B cell (primary cell): ENCODE data around the gene SLC44A1. TPM values are rescaled to one million over a fixed set of nuclear protein-coding genes. Genes with fewer than 3 reads are reported as not detected.

ENCODE experiments used
- ATAC-seq: fragments of 200-7000 bp; cut with Tn5 transposase; one replicate; pipeline ENCODE4 v1.10.0; 2021; ENCODE audit warnings: low read depth, mild to moderate bottlenecking, moderate number of reproducible peaks, moderate library complexity
- CTCF ChIA-PET: fragments of 350-600 bp; sonication (Branson Sonifier 250); formaldehyde crosslinking; loops from one replicate; lab custom pipeline; 2021; ENCODE audit warnings: antibody characterized with exemption, inconsistent platforms; lab: Charles Lee
- POLR2A ChIA-PET: fragments of 350-600 bp; sonication (Branson Sonifier 250); formaldehyde crosslinking; loops from one replicate; lab custom pipeline; 2021; ENCODE audit warnings: antibody characterized with exemption; lab: Charles Lee
- DNase-seq: peaks from one replicate; pipeline ENCODE4 v3.0.0; 2013
- H2AFZ ChIP-seq: 2 replicates; pipeline ENCODE4 v1.6.1; 2012; ENCODE audit warnings: mild to moderate bottlenecking, low read depth, low read length; ENCODE audit not compliant: insufficient read depth, poor library complexity, severe bottlenecking
- H3K27ac ChIP-seq, 2 donors: 1 replicate in 1 of 2; 2 replicates in 1 of 2; pipeline ENCODE4 v1.5.1; 2012 to 2013; ENCODE audit warnings: low read length in 2 of 2, mild to moderate bottlenecking in 2 of 2, moderate library complexity in 1 of 2
- H3K27me3 ChIP-seq, 4 experiments: fragments of 200-600 bp in 1 of 4; sonication (generic) in 1 of 4; replicated peaks in 1 of 4; 1 replicate in 2 of 4; 2 replicates in 2 of 4; pipeline versions ENCODE4 v1.6.1 to v1.7.0; 2013 to 2016; ENCODE audit warnings: low read length in 3 of 4, mild to moderate bottlenecking in 2 of 4, mixed read lengths in 1 of 4, moderate library complexity in 1 of 4; ENCODE audit not compliant: insufficient read depth in 4 of 4, control insufficient read depth in 3 of 4; ENCODE audit errors: control extremely low read depth in 1 of 4
- H3K36me3 ChIP-seq, 2 experiments: replicated peaks in 1 of 2; 1 replicate in 1 of 2; 2 replicates in 1 of 2; pipeline versions ENCODE4 v1.6.1 to v1.7.1; 2013; ENCODE audit warnings: low read length in 1 of 2; ENCODE audit not compliant: insufficient read depth in 2 of 2, control insufficient read depth in 1 of 2; ENCODE audit errors: control extremely low read depth in 1 of 2, extremely low read depth in 1 of 2
- H3K4me1 ChIP-seq, 2 donors: fragments of 200-600 bp in 1 of 2; sonication (generic) in 1 of 2; 1 replicate in 1 of 2; 2 replicates in 1 of 2; pipeline versions ENCODE4 v1.5.1 to v1.6.1; 2013 to 2017; ENCODE audit warnings: low read length in 2 of 2; ENCODE audit not compliant: control insufficient read depth in 2 of 2, insufficient read depth in 2 of 2
- H3K4me2 ChIP-seq: replicated peaks from 2 replicates; pipeline ENCODE3; 2012; ENCODE audit warnings: mild to moderate bottlenecking, low read depth, low read length; ENCODE audit not compliant: poor library complexity, severe bottlenecking
- H3K4me3 ChIP-seq, 5 experiments: fragments of 200-600 bp in 1 of 5; sonication (generic) in 1 of 5; 1 replicate in 3 of 5; 2 replicates in 2 of 5; pipeline versions ENCODE4 v1.5.1 to v1.7.0; 2011 to 2016; ENCODE audit warnings: low read length in 4 of 5, mild to moderate bottlenecking in 4 of 5, low read depth in 2 of 5, control low read depth in 1 of 5, moderate library complexity in 1 of 5; ENCODE audit not compliant: insufficient read depth in 1 of 5; ENCODE audit errors: control extremely low read depth in 1 of 5, extremely low read depth in 1 of 5
- H3K79me2 ChIP-seq: fragments of 200-600 bp; sonication (generic); one replicate; pipeline ENCODE4 v1.6.0; 2016; ENCODE audit warnings: low read length; ENCODE audit not compliant: control insufficient read depth, insufficient read depth
- H3K9ac ChIP-seq: fragments of 200-600 bp; sonication (generic); 2 replicates; pipeline ENCODE4 v1.6.1; 2017; ENCODE audit warnings: mild to moderate bottlenecking, low read length, moderate library complexity
- H3K9me3 ChIP-seq, 3 donors: one replicate each; pipeline versions ENCODE4 v1.6.1 to v1.7.1; 2013; ENCODE audit warnings: low read length in 2 of 3; ENCODE audit not compliant: control insufficient read depth in 2 of 3, insufficient read depth in 1 of 3; ENCODE audit errors: control extremely low read depth in 1 of 3
- H4K20me1 ChIP-seq: 2 replicates; pipeline ENCODE4 v1.6.0; 2012; ENCODE audit warnings: mild to moderate bottlenecking, low read length; ENCODE audit not compliant: insufficient read depth, control insufficient read depth, poor library complexity, severe bottlenecking
- H3K27ac Mint-ChIP-seq: one replicate; pipeline ENCODE4 v1.8.0; 2021; ENCODE audit warnings: mixed read lengths
- H3K27me3 Mint-ChIP-seq: one replicate; pipeline ENCODE4 v1.8.0; 2021; ENCODE audit warnings: mixed read lengths
- H3K4me1 Mint-ChIP-seq: one replicate; pipeline ENCODE4 v1.8.0; 2021; ENCODE audit warnings: mixed read lengths
- H3K4me3 Mint-ChIP-seq: one replicate; pipeline ENCODE4 v1.8.0; 2021; ENCODE audit warnings: mixed read lengths
- H3K9me3 Mint-ChIP-seq: one replicate; pipeline ENCODE4 v1.8.0; 2022; ENCODE audit warnings: mixed read lengths; ENCODE audit not compliant: insufficient read depth
- EZH2 ChIP-seq: IDR thresholded peaks from 2 replicates; pipeline ENCODE4 v1.6.1; 2012; ENCODE audit warnings: borderline replicate concordance, low read depth, mild to moderate bottlenecking, moderate library complexity, low read length; ENCODE audit not compliant: insufficient read depth, poor library complexity, severe bottlenecking
- WGBS: methylation state at CpG from one replicate; pipeline ENCODE4 v1.1.5; 2013; ENCODE audit warnings: missing lambda C conversion rate; ENCODE audit not compliant: insufficient coverage; 5-methylcytosine and 5-hydroxymethylcytosine counted together
- intact Hi-C: fragments of 100-400 bp; cut with micrococcal nuclease; formaldehyde crosslinking; loops from one replicate; pipeline ENCODE4 v1.10.0; 2022
- polyA plus RNA-seq: library from polyadenylated mRNA; depleted of rRNA; stranded (reverse); fragments of >200 nt; gene quantifications from 2 replicates; pipeline ENCODE4 v1.2.3, GENCODE V29; 2012
- total RNA-seq, 2 donors: library from RNA; stranded (reverse); fragments of 120-200 nt in 1 of 2; gene quantifications; 1 replicate in 1 of 2; 2 replicates in 1 of 2; pipeline versions ENCODE4 v1.2.3 to v1.2.4, GENCODE V29; 2013 to 2022
- TF ChIP-seq, protein P1 (sequence below): fragments of 200-600 bp; IDR thresholded peaks from one replicate; pipeline ENCODE4 v1.8.0; 2022; ENCODE audit warnings: antibody characterized with exemption, mild to moderate bottlenecking

SLC44A1 gene
- total and polyA plus RNA-seq, 2 donors (not counting 1 experiment from before 2014, with no cell fraction given), result 2.2 to 17.7 TPM

DNA sequence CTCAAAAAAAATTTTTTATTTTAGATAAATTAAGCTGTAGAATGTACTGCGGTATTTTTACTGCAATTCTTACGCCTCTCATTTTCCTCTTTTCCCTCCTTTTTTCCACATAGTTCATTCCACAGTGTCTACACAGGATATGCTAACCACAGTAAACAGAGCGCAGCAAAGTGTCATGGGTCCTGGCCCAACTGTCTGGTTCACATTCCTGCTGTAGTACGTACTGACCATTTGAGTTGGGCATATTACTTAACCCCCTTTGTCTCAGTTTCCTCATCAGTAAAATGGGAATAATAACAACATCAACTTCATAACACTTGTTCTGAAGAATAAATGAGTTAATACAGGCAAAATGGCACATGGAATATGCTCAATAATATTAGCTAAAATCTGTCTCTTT is 41.6 kb downstream of the SLC44A1 start:
- no peaks in the 10 kb centered on the region for H3K9me3 ChIP-seq
- intact Hi-C loops, result no loop called here
- TF ChIP-seq EZH2, result no peak
- TF ChIP-seq, protein P1, sequence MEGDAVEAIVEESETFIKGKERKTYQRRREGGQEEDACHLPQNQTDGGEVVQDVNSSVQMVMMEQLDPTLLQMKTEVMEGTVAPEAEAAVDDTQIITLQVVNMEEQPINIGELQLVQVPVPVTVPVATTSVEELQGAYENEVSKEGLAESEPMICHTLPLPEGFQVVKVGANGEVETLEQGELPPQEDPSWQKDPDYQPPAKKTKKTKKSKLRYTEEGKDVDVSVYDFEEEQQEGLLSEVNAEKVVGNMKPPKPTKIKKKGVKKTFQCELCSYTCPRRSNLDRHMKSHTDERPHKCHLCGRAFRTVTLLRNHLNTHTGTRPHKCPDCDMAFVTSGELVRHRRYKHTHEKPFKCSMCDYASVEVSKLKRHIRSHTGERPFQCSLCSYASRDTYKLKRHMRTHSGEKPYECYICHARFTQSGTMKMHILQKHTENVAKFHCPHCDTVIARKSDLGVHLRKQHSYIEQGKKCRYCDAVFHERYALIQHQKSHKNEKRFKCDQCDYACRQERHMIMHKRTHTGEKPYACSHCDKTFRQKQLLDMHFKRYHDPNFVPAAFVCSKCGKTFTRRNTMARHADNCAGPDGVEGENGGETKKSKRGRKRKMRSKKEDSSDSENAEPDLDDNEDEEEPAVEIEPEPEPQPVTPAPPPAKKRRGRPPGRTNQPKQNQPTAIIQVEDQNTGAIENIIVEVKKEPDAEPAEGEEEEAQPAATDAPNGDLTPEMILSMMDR, result no peak
- ChIA-PET CTCF (no interaction called here), POLR2A (no interaction called here)
- H3K9me3 Mint-ChIP-seq, result no peaks in the 10 kb centered on the region
- H4K20me1 ChIP-seq, result no peaks in the 10 kb centered on the region
- H2AFZ ChIP-seq, result no peak overlapping the region
- DNase-seq, result no peak
- ATAC-seq, result no peak
- WGBS, result 100% methylated on average over 3 of the region's 4 CpGs
- H3K27me3 Mint-ChIP-seq, result no peaks in the 10 kb centered on the region
- no peaks in the 10 kb centered on the region for H3K27me3 ChIP-seq
- no peak overlapping the region for H3K9ac ChIP-seq
- no peaks in the 10 kb centered on the region for H3K4me1 Mint-ChIP-seq
- H3K4me3 ChIP-seq, result no peak overlapping the region
- no peaks in the 10 kb centered on the region for H3K4me1 ChIP-seq
- H3K4me2 ChIP-seq, result no peak overlapping the region
- H3K4me3 Mint-ChIP-seq, result no peak overlapping the region
- H3K27ac Mint-ChIP-seq, result no peak overlapping the region
- H3K79me2 ChIP-seq, result no peaks in the 10 kb centered on the region
- H3K27ac ChIP-seq, result no peak overlapping the region
- H3K36me3 ChIP-seq, result no peaks in the 10 kb centered on the region

DNA sequence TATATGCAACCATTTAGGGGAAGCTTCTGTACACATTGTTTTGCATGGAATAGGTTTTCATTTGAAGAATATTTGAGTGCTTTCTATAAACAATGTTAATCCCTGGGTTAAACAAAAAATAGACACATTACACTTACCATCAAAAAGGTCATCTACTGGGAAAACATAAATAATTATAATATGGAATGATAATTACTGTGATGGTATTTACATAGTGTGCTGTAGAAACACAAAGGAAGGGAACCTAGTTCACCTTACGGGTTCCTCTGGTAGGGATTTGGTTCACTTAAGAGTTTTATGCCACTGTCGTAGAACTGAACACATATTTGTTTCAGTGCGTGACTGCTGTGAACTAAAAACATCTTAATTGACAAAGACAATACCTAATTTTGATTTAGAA is 44.9 kb downstream of the SLC44A1 start:
- no peak overlapping the region for H3K4me2 ChIP-seq
- no peaks in the 10 kb centered on the region for H3K9me3 ChIP-seq
- DNase-seq (no peak), ATAC-seq (no peak)
- H3K27me3 Mint-ChIP-seq, result no peaks in the 10 kb centered on the region
- H3K27me3 ChIP-seq, result no peaks in the 10 kb centered on the region
- ChIA-PET POLR2A (no interaction called here), CTCF (no interaction called here)
- WGBS, result 100% methylated on average over 1 of the region's 3 CpGs
- H3K4me1 Mint-ChIP-seq, result no peaks in the 10 kb centered on the region
- no peak overlapping the region for H2AFZ ChIP-seq
- intact Hi-C loops, result no loop called here
- no peak overlapping the region for H3K27ac ChIP-seq
- H3K9ac ChIP-seq, result no peak overlapping the region
- no peak overlapping the region for H3K4me3 ChIP-seq
- no peaks in the 10 kb centered on the region for H3K9me3 Mint-ChIP-seq
- no peaks in the 10 kb centered on the region for H3K4me1 ChIP-seq
- H3K27ac Mint-ChIP-seq, result no peak overlapping the region
- H3K4me3 Mint-ChIP-seq, result no peak overlapping the region
- no peak for TF ChIP-seq EZH2
- TF ChIP-seq, protein P1, result no peak
- no peaks in the 10 kb centered on the region for H4K20me1 ChIP-seq
- no peaks in the 10 kb centered on the region for H3K79me2 ChIP-seq
- no peaks in the 10 kb centered on the region for H3K36me3 ChIP-seq
